Heart right ventricle (tissue), 16 donors: ENCODE measurements around the gene COL4A2. TPM values are rescaled to one million over a fixed set of nuclear protein-coding genes. Genes with fewer than 3 reads are reported as not detected.

ENCODE experiments used
- ATAC-seq, 8 donors: fragments of 200-7000 bp; cut with Tn5 transposase; one replicate each; pipeline ENCODE4 v1.9.1; 2020; ENCODE audit warnings: mild to moderate bottlenecking in 8 of 8, moderate library complexity in 8 of 8, moderate number of reproducible peaks in 1 of 8
- DNase-seq, 2 donors: peaks; one replicate each; pipeline ENCODE4 v3.0.0-alpha.2; 2020
- H3K27ac ChIP-seq, 10 donors: fragments of 200-600 bp; sonication (generic) in 2 of 10; one replicate each; pipeline versions ENCODE4 v1.5.0 to v1.8.0; 2020 to 2022; ENCODE audit warnings: mild to moderate bottlenecking in 3 of 10
- H3K27me3 ChIP-seq, 7 donors: fragments of 200-600 bp; one replicate each; pipeline ENCODE4 v1.8.0; 2021 to 2022; ENCODE audit warnings: mild to moderate bottlenecking in 2 of 7
- H3K36me3 ChIP-seq, 9 donors: fragments of 200-600 bp; sonication (generic) in 1 of 9; one replicate each; pipeline versions ENCODE4 v1.5.0 to v1.8.0; 2020 to 2022; ENCODE audit warnings: mild to moderate bottlenecking in 2 of 9
- H3K4me1 ChIP-seq, 9 donors: fragments of 200-600 bp; sonication (generic) in 1 of 9; one replicate each; pipeline versions ENCODE4 v1.5.0 to v1.8.0; 2020 to 2022; ENCODE audit warnings: mild to moderate bottlenecking in 4 of 9
- H3K4me3 ChIP-seq, 10 donors: fragments of 200-600 bp; sonication (generic) in 2 of 10; one replicate each; pipeline versions ENCODE4 v1.5.0 to v1.8.0; 2020 to 2022; ENCODE audit warnings: mild to moderate bottlenecking in 7 of 10, moderate library complexity in 2 of 10
- H3K9me3 ChIP-seq, 11 donors: fragments of 200-600 bp in 10 of 11; sonication (generic) in 2 of 11; one replicate each; pipeline versions ENCODE4 v1.5.0 to v1.8.0; 2013 to 2022; ENCODE audit warnings: mild to moderate bottlenecking in 2 of 11, control low read depth in 1 of 11, moderate library complexity in 1 of 11
- CTCF ChIP-seq, 9 donors: fragments of 200-600 bp; sonication (generic) in 2 of 9; IDR thresholded peaks; one replicate each; pipeline versions ENCODE4 v1.5.0 to v1.8.0; 2021 to 2022; ENCODE audit warnings: antibody characterized with exemption in 9 of 9, mild to moderate bottlenecking in 5 of 9, moderate library complexity in 1 of 9
- WGBS, 2 donors: extraction: QIAGEN DNeasy Blood & Tissue Kit; methylation state at CpG; one replicate each; pipeline ENCODE4 v1.1.7; 2013; ENCODE audit warnings: inconsistent platforms in 1 of 2; 5-methylcytosine and 5-hydroxymethylcytosine counted together
- intact Hi-C, 10 donors: fragments of 100-400 bp; cut with DNase I; formaldehyde crosslinking; loops; one replicate each; pipeline versions ENCODE4 v1.11.1 to v1.14.2; 2022
- polyA plus RNA-seq, 2 donors: library from polyadenylated mRNA; stranded (reverse); fragments of 200-250 nt; gene quantifications; one replicate each; pipeline ENCODE4 v1.2.3, GENCODE V29; 2013
- total RNA-seq, 10 donors: library from RNA; stranded (reverse); fragmentation: NEBNext Ultra II Directional in 3 of 10; extraction: Animal tissue kit (Norgen Biotek cat#: 25700) in 3 of 10; gene quantifications; one replicate each; pipeline versions ENCODE4 v1.2.1 to v1.2.4, GENCODE V29; 2021 to 2023
- donor health status: Arrhythmogenic right ventricular cardiomyopathy.
- donor health status: ischemic (EF 13 %, LVEDD 7.1; RV severe dilation, severe dysfunction).
- donor health status: healthy with polysubstance abuse.
- donor health status: DM: no; HTN: yes; CAD: no.
- donor health status: DM: no; HTN: no; CAD: no.
- donor health status: ischemic (EF 25% LVEDD 6.9; RV normal size, moderate dysfunction).
- donor health status: ischemic (EF 25% LVEDD 5.7; RV mildly dilated, moderate dysfunction).
- donor health status: healthy.
- donor health status: DM: yes; HTN: yes; CAD: no.
- donor health status: Ischemic cardiomyopathy.
- donor health status: ischemic (EF 35%, LVEDD 5.7; RV mildly dilated, moderate dysfunction).
- donor health status: nonischemic (EF 11% LVEDD 7.7; RV severe dilation, severe dysfunction).
- donor health status: DM: yes; HTN: yes; CAD: no.
- donor health status: PGD.
- donor health status: ischemic (EF 29% LVEDD 5.4; RV normal size, mild dysfunction).
- donor health status: nonischemic (EF 23%, LVEDD 6.1; RV moderate dilation, normal function).

The COL4A2 gene
- total and polyA plus RNA-seq, 12 donors: 81.7 to 301 (median 128) TPM

GRCh38 chr13:110263404-110263803 is 43.7 kb upstream of the COL4A2 start:
- no peaks in the 10 kb centered on the region for H3K27me3 ChIP-seq
- H3K4me1 ChIP-seq: peaks cover 24 to 98% (median 86%) of the 10 kb centered on the region in 9 donors
- WGBS, 2 donors: 69 to 80% methylated on average over 5 of the region's 5 CpGs
- intact Hi-C loops: loop anchor here in 2 of 10 donors (5.0 kb wide), 1 partner anchor 39 kb away; no protein-coding TSS in a partner anchor
- H3K36me3 ChIP-seq: peaks cover 0 to 11% (median 0%) of the 10 kb centered on the region in 9 donors
- H3K9me3 ChIP-seq: no peaks in the 10 kb centered on the region
- TF ChIP-seq CTCF (IDR thresholded peaks at IDR 0.05): no peak
- ATAC-seq: no peak
- H3K27ac ChIP-seq: peak overlapping the region in 9 of 10 donors; percentile 9 to 82 (median 63)
- H3K4me3 ChIP-seq: no peak overlapping the region
- no peak for DNase-seq

GRCh38 chr13:110263888-110264287 is 43.2 kb upstream of the COL4A2 start:
- no peak overlapping the region for H3K4me3 ChIP-seq
- WGBS, 2 donors: 41 to 47% methylated on average over 5 of the region's 5 CpGs
- no peaks in the 10 kb centered on the region for H3K9me3 ChIP-seq
- H3K27ac ChIP-seq: peak overlapping the region in 9 of 10 donors; percentile 56 to 82 (median 64)
- ATAC-seq (peak; percentile 37 to 83 (median 62)), DNase-seq (peak in 1 of 2 donors; percentile 57)
- no peaks in the 10 kb centered on the region for H3K27me3 ChIP-seq
- intact Hi-C loops: loop anchor here in 2 of 10 donors (5.0 kb wide), 1 partner anchor 38 kb away; no protein-coding TSS in a partner anchor
- TF ChIP-seq CTCF (IDR thresholded peaks at IDR 0.05): no peak
- H3K4me1 ChIP-seq: peaks cover 28 to 98% (median 88%) of the 10 kb centered on the region in 9 donors
- peaks cover 0 to 16% (median 0%) of the 10 kb centered on the region in 9 donors for H3K36me3 ChIP-seq

GRCh38 chr13:110264685-110265275 is 42.3 kb upstream of the COL4A2 start:
- H3K4me3 ChIP-seq: no peak overlapping the region
- TF ChIP-seq CTCF (IDR thresholded peaks at IDR 0.05): no peak
- H3K9me3 ChIP-seq: no peaks in the 10 kb centered on the region
- no peaks in the 10 kb centered on the region for H3K27me3 ChIP-seq
- peaks cover 0 to 18% (median 0%) of the 10 kb centered on the region in 9 donors for H3K36me3 ChIP-seq
- ATAC-seq (no peak), DNase-seq (no peak)
- H3K4me1 ChIP-seq: peaks cover 26 to 98% (median 86%) of the 10 kb centered on the region in 9 donors
- intact Hi-C loops: loop anchor here in 4 of 10 donors (5.0 kb wide), 1 partner anchor 38 kb away; no protein-coding TSS in a partner anchor
- peak overlapping the region; percentile 52 to 82 (median 62) for H3K27ac ChIP-seq
- WGBS, 2 donors: 81% methylated on average over 12 of the region's 12 CpGs

- WGBS, 2 donors: 62 to 65% methylated on average over 6 of the region's 6 CpGs
- intact Hi-C loops: loop anchor here in 2 of 10 donors (5.0 kb wide), 1 partner anchor 37 kb away; no protein-coding TSS in a partner anchor
These were observed 41.8 kb upstream of the COL4A2 start for GRCh38 chr13:110265341-110265681.

More at GRCh38 chr13:110265341-110265681, 41.8 kb upstream of the COL4A2 start:
- TF ChIP-seq CTCF (IDR thresholded peaks at IDR 0.05): no peak
- Histone ChIP-seq H3K4me1 (peaks cover 26 to 98% (median 89%) of the 10 kb centered on the region in 9 donors), H3K27ac (peak overlapping the region; percentile 52 to 82 (median 62)), H3K9me3 (no peaks in the 10 kb centered on the region), H3K36me3 (peaks cover 0 to 18% (median 0%) of the 10 kb centered on the region in 9 donors), H3K4me3 (peak overlapping the region in 1 of 10 donors; percentile 23), H3K27me3 (no peaks in the 10 kb centered on the region)
- no peak for DNase-seq
- peak in 6 of 8 donors; percentile 8 to 55 (median 40) for ATAC-seq
